Upper lobe of right lung (tissue), 1 donor: ENCODE results near the gene TNFSF4. TPM values are rescaled to one million over a fixed set of nuclear protein-coding genes. Genes with fewer than 3 reads are reported as not detected.
"Not testable (repeated sequence)": the region's sequence is repeated elsewhere in the genome, so short reads cannot be mapped to it uniquely, and the experiment has no call there.

Experiments used
- ATAC-seq: fragments of 200-7000 bp; cut with Tn5 transposase; one replicate; pipeline ENCODE4 v1.9.1; 2020; ENCODE audit warnings: mild to moderate bottlenecking, moderate library complexity
- DNase-seq: peaks from one replicate; pipeline ENCODE4 v3.0.0-alpha.2; 2020
- H3K27ac ChIP-seq: fragments of 200-600 bp; one replicate; pipeline ENCODE4 v1.8.0; 2022
- H3K27me3 ChIP-seq: fragments of 200-600 bp; one replicate; pipeline ENCODE4 v1.8.0; 2022; ENCODE audit warnings: mild to moderate bottlenecking
- H3K36me3 ChIP-seq: fragments of 200-600 bp; one replicate; pipeline ENCODE4 v1.8.0; 2022
- H3K4me1 ChIP-seq: fragments of 200-600 bp; one replicate; pipeline ENCODE4 v1.8.0; 2022
- H3K4me3 ChIP-seq: fragments of 200-600 bp; one replicate; pipeline ENCODE4 v1.8.0; 2022; ENCODE audit warnings: mild to moderate bottlenecking
- H3K9me3 ChIP-seq: fragments of 200-600 bp; one replicate; pipeline ENCODE4 v1.8.0; 2022
- intact Hi-C: fragments of 100-400 bp; cut with DNase I; formaldehyde crosslinking; loops from one replicate; pipeline ENCODE4 v1.11.0; 2022
- total RNA-seq: library from RNA; stranded (reverse); fragmentation: NEBNext Ultra II Directional; extraction: Animal tissue kit (Norgen Biotek cat#: 25700); gene quantifications from one replicate; pipeline ENCODE4 v1.2.1, GENCODE V29; 2021
- TF ChIP-seq, protein P1 (sequence below): fragments of 200-600 bp; IDR thresholded peaks from one replicate; pipeline ENCODE4 v1.8.0; 2022; ENCODE audit warnings: antibody characterized with exemption
- donor health status: DM: no; HTN: yes; CAD: no; lungs with severe emphysema.

TNFSF4 gene
- total RNA-seq, 1 donor from 2014 or later = 0.72 TPM

DNA sequence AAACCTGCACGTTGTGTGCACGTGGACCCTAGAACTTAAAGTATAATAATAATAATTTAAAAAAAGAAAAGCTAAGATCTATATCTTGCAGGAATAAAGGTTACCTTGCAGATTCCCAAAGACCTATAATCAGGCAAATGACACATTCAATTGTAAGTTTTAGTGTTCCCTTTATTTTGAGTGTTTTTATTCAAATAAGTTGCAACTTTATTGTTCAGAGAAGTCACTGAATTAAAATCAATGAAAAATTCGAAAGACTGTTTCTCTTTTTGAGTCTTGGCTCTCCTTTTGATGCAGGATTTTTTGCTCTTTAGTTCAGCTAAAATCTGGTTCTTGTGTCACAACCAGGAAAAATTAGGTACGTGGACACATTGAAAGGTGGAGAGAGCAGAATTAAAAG is 27.8 kb upstream of the TNFSF4 start:
- Histone ChIP-seq H3K4me1 (no peaks in the 10 kb centered on the region), H3K9me3 (no peaks in the 10 kb centered on the region), H3K27me3 (no peaks in the 10 kb centered on the region), H3K4me3 (no peak overlapping the region), H3K27ac (no peak overlapping the region), H3K36me3 (no peaks in the 10 kb centered on the region)
- DNase-seq (no peak), ATAC-seq (no peak)
- intact Hi-C loops = no loop called here
- TF ChIP-seq, protein P1, sequence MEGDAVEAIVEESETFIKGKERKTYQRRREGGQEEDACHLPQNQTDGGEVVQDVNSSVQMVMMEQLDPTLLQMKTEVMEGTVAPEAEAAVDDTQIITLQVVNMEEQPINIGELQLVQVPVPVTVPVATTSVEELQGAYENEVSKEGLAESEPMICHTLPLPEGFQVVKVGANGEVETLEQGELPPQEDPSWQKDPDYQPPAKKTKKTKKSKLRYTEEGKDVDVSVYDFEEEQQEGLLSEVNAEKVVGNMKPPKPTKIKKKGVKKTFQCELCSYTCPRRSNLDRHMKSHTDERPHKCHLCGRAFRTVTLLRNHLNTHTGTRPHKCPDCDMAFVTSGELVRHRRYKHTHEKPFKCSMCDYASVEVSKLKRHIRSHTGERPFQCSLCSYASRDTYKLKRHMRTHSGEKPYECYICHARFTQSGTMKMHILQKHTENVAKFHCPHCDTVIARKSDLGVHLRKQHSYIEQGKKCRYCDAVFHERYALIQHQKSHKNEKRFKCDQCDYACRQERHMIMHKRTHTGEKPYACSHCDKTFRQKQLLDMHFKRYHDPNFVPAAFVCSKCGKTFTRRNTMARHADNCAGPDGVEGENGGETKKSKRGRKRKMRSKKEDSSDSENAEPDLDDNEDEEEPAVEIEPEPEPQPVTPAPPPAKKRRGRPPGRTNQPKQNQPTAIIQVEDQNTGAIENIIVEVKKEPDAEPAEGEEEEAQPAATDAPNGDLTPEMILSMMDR = no peak

DNA sequence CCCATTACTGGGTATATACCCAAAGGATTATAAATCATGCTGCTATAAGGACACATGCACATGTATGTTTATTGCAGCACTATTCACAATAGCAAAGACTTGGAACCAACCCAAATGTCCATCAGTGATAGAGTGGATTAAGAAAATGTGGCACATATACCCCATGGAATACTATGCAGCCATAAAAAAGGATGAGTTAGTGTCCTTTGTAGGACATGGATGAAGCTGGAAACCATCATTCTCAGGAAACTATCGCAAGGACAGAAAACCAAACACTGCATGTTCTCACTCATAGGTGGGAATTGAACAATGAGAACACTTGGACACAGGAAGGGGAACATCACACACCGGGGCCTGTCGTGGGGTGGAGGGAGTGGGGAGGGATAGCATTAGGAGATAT is 27.3 kb upstream of the TNFSF4 start:
- H3K27me3 ChIP-seq, H3K9me3 ChIP-seq, ATAC-seq, H3K4me3 ChIP-seq, H3K36me3 ChIP-seq, H3K4me1 ChIP-seq, H3K27ac ChIP-seq, DNase-seq, intact Hi-C loops: not testable (repeated sequence)

DNA sequence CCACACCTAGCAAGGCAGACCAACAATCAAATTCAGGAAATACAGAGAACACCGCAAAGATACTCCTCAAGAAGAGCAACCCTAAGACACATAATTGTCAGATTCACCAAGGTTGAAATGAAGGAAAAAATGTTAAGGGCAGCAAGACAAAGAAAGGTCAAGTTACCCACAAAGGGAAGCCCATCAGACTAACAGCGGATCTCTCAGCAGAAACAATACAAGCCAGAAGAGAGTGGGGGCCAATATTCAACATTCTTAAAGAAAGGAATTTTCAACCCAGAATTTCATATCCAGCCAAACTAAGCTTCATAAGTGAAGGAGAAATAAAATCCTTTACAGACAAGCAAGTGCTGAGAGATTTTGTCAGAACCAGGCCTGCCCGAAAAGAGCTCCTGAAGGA is 21.9 kb upstream of the TNFSF4 start:
- H3K27me3 ChIP-seq, H3K27ac ChIP-seq, H3K9me3 ChIP-seq, H3K36me3 ChIP-seq, DNase-seq, H3K4me3 ChIP-seq, intact Hi-C loops, ATAC-seq, H3K4me1 ChIP-seq: not testable (repeated sequence)

DNA sequence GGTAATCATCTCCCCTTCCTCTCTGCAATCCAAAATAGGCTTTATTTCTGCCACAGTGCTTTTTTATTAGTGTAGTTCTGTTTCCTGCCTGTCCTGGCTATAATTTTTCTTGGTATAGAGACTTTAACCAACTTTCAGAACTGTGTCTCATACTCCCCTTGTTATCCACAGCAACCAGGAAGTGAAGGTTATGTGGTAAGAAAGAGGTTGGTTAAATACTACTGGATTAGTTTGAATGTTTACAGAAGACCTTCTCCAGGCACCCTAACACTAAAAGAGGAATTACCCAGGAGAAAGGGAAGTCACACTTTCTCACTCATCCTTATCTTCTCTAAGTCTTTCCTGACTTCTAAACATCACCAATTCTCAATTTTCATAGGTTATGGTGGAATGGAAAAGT is 17.8 kb upstream of the TNFSF4 start:
- no peaks in the 10 kb centered on the region for H3K4me1 ChIP-seq
- TF ChIP-seq, protein P1 = no peak
- no peaks in the 10 kb centered on the region for H3K27me3 ChIP-seq
- H3K4me3 ChIP-seq = no peak overlapping the region
- ATAC-seq = no peak
- no peak for DNase-seq
- no peaks in the 10 kb centered on the region for H3K36me3 ChIP-seq
- no peak overlapping the region for H3K27ac ChIP-seq
- no peaks in the 10 kb centered on the region for H3K9me3 ChIP-seq
- intact Hi-C loops = no loop called here

DNA sequence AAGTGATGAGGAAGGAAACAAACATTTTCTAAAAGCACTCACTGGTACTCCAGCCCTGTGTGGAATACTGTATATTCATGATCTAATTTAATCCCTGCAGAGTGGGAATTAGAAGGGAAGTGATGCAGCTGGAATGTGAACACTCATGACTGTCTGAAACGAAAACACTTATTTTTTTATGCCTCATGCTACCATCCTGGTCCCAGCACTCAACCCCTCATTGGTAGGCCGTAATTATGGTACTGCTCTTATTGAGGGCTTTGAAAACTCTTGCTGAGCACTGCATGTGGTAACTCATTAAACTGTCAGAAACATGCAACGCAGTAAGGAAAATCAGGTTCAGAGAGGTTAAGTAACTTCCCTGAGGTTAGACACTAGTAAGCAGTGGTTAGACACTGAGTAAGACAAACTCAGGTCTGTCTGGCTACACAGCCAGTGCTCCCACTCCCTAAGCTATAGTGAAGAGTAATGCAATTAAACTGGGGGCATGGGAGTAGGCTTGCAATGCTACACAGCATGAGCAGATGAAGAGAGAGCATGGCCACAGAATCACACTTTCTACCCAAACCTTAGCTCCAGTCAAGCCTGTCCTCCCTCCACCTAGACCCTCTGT is 17.3 kb upstream of the TNFSF4 start:
- no peak overlapping the region for H3K4me3 ChIP-seq
- no peak for ATAC-seq
- H3K4me1 ChIP-seq = no peaks in the 10 kb centered on the region

DNA sequence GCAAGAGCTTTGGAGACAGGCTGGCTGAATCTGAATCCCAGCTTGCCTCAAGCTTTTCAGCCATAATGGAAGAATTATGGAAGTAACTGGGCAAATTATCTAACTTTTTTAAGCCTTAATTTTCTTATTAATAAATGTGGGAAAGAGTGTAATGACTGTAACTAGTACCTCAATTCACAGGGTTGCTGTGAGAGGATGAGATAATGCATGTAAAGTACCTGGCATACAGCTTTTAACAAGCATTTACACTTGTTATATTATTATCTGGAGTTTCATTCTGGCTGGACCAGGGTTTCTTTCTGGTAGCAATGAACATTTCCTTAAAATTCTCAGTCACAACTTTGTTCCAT is 15.9 kb upstream of the TNFSF4 start:
- ATAC-seq (no peak), DNase-seq (no peak)
- H3K4me3 ChIP-seq = no peak overlapping the region
- intact Hi-C loops = no loop called here
- TF ChIP-seq, protein P1 = no peak
- H3K36me3 ChIP-seq = no peaks in the 10 kb centered on the region
- H3K27me3 ChIP-seq = no peaks in the 10 kb centered on the region
- no peaks in the 10 kb centered on the region for H3K4me1 ChIP-seq
- H3K9me3 ChIP-seq = no peaks in the 10 kb centered on the region
- no peak overlapping the region for H3K27ac ChIP-seq

More for the DNA sequence above, 17.3 kb upstream of the TNFSF4 start:
- Histone ChIP-seq H3K9me3 (no peaks in the 10 kb centered on the region), H3K27ac (no peak overlapping the region), H3K36me3 (no peaks in the 10 kb centered on the region), H3K27me3 (no peaks in the 10 kb centered on the region)
- no peak for DNase-seq
- intact Hi-C loops = no loop called here
- TF ChIP-seq, protein P1 = no peak
